ENCODE measurements around the gene PDLIM1. TPM values are rescaled to one million over a fixed set of nuclear protein-coding genes. Genes with fewer than 3 reads are reported as not detected.

PDLIM1 gene
- total and polyA plus RNA-seq, 9 donors, result 13.9 to 138 (median 35.3) TPM

DNA sequence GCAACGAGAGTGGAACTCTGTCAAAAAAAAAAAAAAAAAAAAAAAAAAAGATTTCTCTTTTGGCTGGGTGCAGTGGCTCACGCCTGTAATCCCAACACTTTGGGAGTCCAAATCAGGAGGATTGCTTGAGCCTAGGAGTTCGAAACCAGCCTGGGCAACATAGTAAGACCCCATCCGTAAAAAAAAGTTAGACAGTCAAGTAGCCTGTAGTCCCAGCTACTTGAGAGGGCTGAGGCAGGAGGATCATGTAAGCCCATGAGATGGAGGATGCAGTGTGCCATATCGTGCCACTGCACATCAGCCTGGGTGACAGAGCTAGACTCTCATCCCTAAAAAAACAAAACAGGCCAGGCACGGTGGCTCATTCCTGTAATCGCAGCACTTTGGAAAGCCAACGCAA is 25.2 kb downstream of the PDLIM1 start:
- Histone ChIP-seq H3K27me3 (no peaks in the 10 kb centered on the region), H3K4me3 (no peak overlapping the region), H3K4me1 (ENCODE audit: insufficient read depth) (no peaks in the 10 kb centered on the region), H3K36me3 (no peaks in the 10 kb centered on the region), H3K27ac (no peak overlapping the region), H3K9me3 (no peaks in the 10 kb centered on the region)
- no peak for DNase-seq
- intact Hi-C loops (cut with DNase I), result no loop called here
- no peak for TF ChIP-seq CTCF (IDR thresholded peaks at IDR 0.05)
- no peak for TF ChIP-seq POLR2A (IDR thresholded peaks at IDR 0.05)
- TF ChIP-seq EP300 (IDR thresholded peaks at IDR 0.05), result no peak
- 91 to 95% (median 93%) methylated on average over 8 of the region's 8 CpGs for WGBS, 3 donors

DNA sequence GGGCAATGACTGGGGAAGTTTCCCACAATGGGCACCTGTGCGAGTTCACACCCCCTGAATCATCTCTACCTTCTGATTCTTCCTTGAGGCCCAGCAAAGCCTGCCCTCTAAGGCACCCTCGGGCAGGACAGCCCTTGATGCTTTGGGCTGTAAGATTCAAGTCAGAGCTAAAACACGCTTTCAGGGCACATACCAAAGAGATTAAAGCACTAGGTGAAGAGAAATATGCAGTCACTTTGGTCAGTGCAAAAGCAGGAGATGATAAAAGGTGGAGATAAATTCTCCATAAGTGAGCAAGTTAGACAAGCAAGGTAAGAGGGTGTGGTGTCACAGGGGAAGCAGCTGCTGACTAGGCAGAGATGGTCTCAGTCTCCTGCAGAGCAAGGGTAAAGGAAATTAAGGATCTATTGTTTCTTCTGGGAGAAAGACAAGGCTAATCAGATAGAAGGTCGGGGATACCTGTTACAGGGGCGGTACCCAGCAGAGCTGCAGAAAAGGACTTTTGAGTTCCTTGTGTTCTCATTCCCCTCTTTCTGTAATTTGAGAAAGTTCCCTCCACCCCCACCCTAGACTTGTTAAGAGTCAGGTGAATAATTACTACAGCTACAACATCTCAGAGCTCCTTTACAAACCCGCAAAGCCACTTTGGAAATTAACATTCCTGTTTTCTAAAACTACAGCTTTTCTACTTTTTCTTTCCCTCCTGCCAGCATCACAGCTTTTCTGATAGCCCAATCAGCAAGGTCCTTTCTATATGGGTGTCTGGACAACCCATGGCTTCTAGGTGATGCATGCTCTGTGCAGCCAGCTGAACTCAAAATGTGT is 26.4 kb downstream of the PDLIM1 start:
- intact Hi-C loops (cut with DNase I), result no loop called here
- no peak for DNase-seq
- TF ChIP-seq EP300 (IDR thresholded peaks at IDR 0.05) (no peak), POLR2A (IDR thresholded peaks at IDR 0.05) (no peak), CTCF (IDR thresholded peaks at IDR 0.05) (no peak)
- Histone ChIP-seq H3K27me3 (no peaks in the 10 kb centered on the region), H3K36me3 (no peaks in the 10 kb centered on the region), H3K4me3 (no peak overlapping the region), H3K9me3 (no peaks in the 10 kb centered on the region), H3K27ac (no peak overlapping the region), H3K4me1 (ENCODE audit: insufficient read depth) (no peaks in the 10 kb centered on the region)
- 65 to 76% (median 69%) methylated on average over 6 of the region's 6 CpGs for whole genome bisulfite sequencing, 3 donors

- Histone ChIP-seq H3K27me3 (no peaks in the 10 kb centered on the region), H3K36me3 (no peaks in the 10 kb centered on the region), H3K9me3 (no peaks in the 10 kb centered on the region), H3K27ac (no peak overlapping the region), H3K4me3 (no peak overlapping the region), H3K4me1 (ENCODE audit: insufficient read depth) (no peaks in the 10 kb centered on the region)
- TF ChIP-seq CTCF (IDR thresholded peaks at IDR 0.05) (no peak), POLR2A (IDR thresholded peaks at IDR 0.05) (no peak), EP300 (IDR thresholded peaks at IDR 0.05) (no peak)
- intact Hi-C loops (cut with DNase I), result no loop called here
- no peak for DNase-seq
- 78 to 82% (median 81%) methylated on average over 7 of the region's 7 CpGs for WGBS, 3 donors
Measured at GRCh38 chr10:95263864-95264226, 27.0 kb downstream of the PDLIM1 start.

- intact Hi-C loops (cut with DNase I), result no loop called here
- no peaks in the 10 kb centered on the region for H3K4me1 ChIP-seq (ENCODE audit: insufficient read depth)
- H3K4me3 ChIP-seq, result no peak overlapping the region
- H3K9me3 ChIP-seq, result no peaks in the 10 kb centered on the region
- 70 to 78% (median 72%) methylated on average over 5 of the region's 5 CpGs for WGBS, 3 donors
- TF ChIP-seq EP300 (IDR thresholded peaks at IDR 0.05) (no peak), CTCF (IDR thresholded peaks at IDR 0.05) (no peak), POLR2A (IDR thresholded peaks at IDR 0.05) (no peak)
- no peaks in the 10 kb centered on the region for H3K27me3 ChIP-seq
- DNase-seq, result no peak
- H3K36me3 ChIP-seq, result no peaks in the 10 kb centered on the region
- no peak overlapping the region for H3K27ac ChIP-seq
Measured at GRCh38 chr10:95262763-95263518, 27.9 kb downstream of the PDLIM1 start.

All from ovary (tissue), 9 donors.